Measurements from ENCODE around the gene ABHD17B. TPM values are rescaled to one million over a fixed set of nuclear protein-coding genes. Genes with fewer than 3 reads are reported as not detected.

The ABHD17B gene
- total RNA-seq, 5 donors from 2014 or later (not counting 1 experiment from before 2014, with no cell fraction given): 16.0 to 23.7 (median 19.7) TPM

DNA sequence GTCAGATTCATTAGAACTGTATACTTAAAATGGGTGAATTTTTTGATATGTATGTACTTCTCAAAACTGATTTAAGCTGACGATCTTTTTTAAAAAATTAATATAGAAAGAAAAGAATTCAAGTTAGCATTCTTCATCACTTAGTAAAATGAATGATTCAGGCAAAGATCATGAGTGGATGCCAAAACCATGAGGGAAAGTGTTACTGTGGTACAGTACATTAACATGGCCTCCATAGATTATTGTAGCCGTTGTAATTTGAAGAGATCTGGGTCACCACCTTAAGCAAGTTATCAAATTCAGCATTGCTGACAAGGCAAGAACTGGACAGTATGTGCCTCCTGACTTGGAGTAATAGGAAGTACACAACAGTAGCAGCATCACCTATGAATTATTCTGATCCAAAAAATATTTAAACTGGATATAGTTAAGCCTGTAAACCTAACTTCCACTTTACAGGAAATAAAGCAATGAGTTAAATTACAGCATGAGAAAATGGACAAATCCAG is 30.1 kb upstream of the ABHD17B start:
- no CpG with 5 or more reads among the region's 2 CpGs for WGBS (ENCODE audit: insufficient coverage)
- H3K36me3 Mint-ChIP-seq: peaks cover 6% of the 10 kb centered on the region
- H3K9me3 ChIP-seq: no peaks in the 10 kb centered on the region
- POLR2A ChIA-PET: no interaction called here
- H3K27me3 Mint-ChIP-seq: no peaks in the 10 kb centered on the region
- H3K36me3 ChIP-seq (ENCODE audit: control insufficient read depth in 2 of 2, extremely low read depth in 1 of 2, insufficient read depth in 1 of 2, low read length in 1 of 2): no peaks in the 10 kb centered on the region
- DNase-seq (no peak), ATAC-seq (replicated peaks in 1 of 4) (no peak)
- H3K27ac ChIP-seq (ENCODE audit: low read length): no peak overlapping the region
- no peaks in the 10 kb centered on the region for H3K9me3 Mint-ChIP-seq
- CTCF ChIA-PET: no interaction called here
- H3K4me3 Mint-ChIP-seq: no peak overlapping the region
- no peaks in the 10 kb centered on the region for H3K4me1 ChIP-seq (ENCODE audit: control insufficient read depth in 1 of 2, extremely low read depth in 1 of 2, insufficient read depth in 2 of 2, low read length in 2 of 2)
- H3K27me3 ChIP-seq (replicated peaks in 1 of 2; ENCODE audit: control insufficient read depth in 2 of 2, extremely low read depth in 1 of 2, insufficient read depth in 2 of 2, low read length in 1 of 2): no peaks in the 10 kb centered on the region
- H3K4me3 ChIP-seq (ENCODE audit: control insufficient read depth in 1 of 2, extremely low read depth in 1 of 2, low read length in 1 of 2): no peak overlapping the region
- peaks cover 25 to 40% (median 34%) of the 10 kb centered on the region in 3 donors for H3K4me1 Mint-ChIP-seq
- no peak overlapping the region for H3K27ac Mint-ChIP-seq

DNA sequence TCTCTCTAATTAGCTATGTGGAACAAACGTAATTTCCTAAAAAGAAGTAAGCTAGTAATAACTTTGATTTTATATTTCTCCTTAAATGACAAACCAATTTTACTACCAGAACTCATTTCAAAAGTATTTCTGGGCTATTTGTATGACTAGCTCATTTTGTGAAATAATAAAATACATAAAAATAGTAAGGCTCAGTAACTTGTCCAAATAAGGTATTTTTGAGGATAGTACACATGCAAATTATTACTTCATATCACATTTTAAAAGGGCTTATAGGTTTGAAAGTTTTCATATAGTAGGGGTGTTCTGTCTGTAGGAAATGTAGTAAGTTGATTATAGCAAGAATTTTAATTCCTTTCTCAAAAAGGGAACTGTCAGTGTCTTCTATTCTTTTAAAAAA is 26.9 kb upstream of the ABHD17B start:
- Mint-ChIP-seq H3K9me3 (no peaks in the 10 kb centered on the region), H3K27ac (no peak overlapping the region), H3K36me3 (peaks cover 3% of the 10 kb centered on the region), H3K4me3 (no peak overlapping the region), H3K27me3 (no peaks in the 10 kb centered on the region), H3K4me1 (peaks cover 32 to 49% (median 37%) of the 10 kb centered on the region in 3 donors)
- WGBS (ENCODE audit: insufficient coverage): no CpG with 5 or more reads among the region's 1 CpG
- no peak for ATAC-seq (replicated peaks in 1 of 4)
- H3K27me3 ChIP-seq (replicated peaks in 1 of 2; ENCODE audit: control insufficient read depth in 2 of 2, extremely low read depth in 1 of 2, insufficient read depth in 2 of 2, low read length in 1 of 2): no peaks in the 10 kb centered on the region
- H3K4me3 ChIP-seq (ENCODE audit: control insufficient read depth in 1 of 2, extremely low read depth in 1 of 2, low read length in 1 of 2): no peak overlapping the region
- H3K36me3 ChIP-seq (ENCODE audit: control insufficient read depth in 2 of 2, extremely low read depth in 1 of 2, insufficient read depth in 1 of 2, low read length in 1 of 2): no peaks in the 10 kb centered on the region
- CTCF ChIA-PET: no interaction called here
- no peaks in the 10 kb centered on the region for H3K9me3 ChIP-seq
- H3K27ac ChIP-seq (ENCODE audit: low read length): no peak overlapping the region
- POLR2A ChIA-PET: no interaction called here
- no peaks in the 10 kb centered on the region for H3K4me1 ChIP-seq (ENCODE audit: control insufficient read depth in 1 of 2, extremely low read depth in 1 of 2, insufficient read depth in 2 of 2, low read length in 2 of 2)
- no peak for DNase-seq

DNA sequence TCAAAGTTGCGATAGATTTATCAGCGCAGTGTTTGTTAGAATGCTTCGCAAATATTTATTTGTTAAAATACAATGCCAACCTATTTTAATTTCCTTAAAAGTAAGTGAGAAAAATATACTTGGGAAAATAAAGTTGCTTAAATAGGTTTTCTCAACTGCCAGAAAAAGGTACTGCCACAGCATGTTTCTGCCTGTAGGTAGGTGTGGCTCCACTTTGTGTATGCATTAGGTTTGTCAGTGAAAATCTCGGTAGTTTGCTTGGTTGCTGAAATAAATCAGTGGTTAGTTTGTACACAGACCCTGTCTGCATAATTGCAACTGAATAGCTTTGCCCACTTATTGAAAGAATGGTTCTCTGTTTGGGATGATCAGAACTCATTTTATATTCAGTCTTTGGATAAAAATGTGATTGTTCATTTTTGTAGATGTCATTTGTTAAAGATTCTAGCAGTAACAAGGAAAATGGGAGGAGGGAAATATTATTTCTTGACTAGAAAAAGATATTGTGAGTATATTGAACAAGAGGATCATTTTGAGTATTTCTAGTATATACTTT is 26.2 kb upstream of the ABHD17B start:
- no peak overlapping the region for H3K4me3 Mint-ChIP-seq
- H3K27ac Mint-ChIP-seq: no peak overlapping the region
- CTCF ChIA-PET: interaction anchor here in 1 of 2 donors (0.5 kb wide), 1 partner anchor 214 kb away, joined by 4 read pairs; no protein-coding TSS in a partner anchor

DNA sequence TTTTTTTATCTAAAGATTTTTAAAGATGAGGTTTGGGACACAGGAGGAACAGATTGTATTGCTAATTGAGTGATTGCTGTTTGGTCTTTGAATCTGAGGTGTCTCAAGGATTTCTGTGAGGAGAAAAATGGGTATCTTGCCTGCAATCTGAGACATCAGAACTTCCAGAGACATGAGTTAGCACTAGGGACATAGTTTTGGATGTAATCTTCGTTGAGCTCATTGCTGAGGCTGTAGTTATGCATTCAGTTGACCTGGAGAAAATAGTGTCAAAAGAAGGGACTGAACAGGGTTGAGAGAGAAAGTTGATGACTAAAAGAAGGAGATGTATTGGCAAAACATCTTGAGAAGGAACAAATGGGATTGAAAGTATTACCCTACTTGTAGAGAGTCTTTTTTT is 25.1 kb upstream of the ABHD17B start:
- Mint-ChIP-seq H3K4me3 (no peak overlapping the region), H3K9me3 (no peaks in the 10 kb centered on the region), H3K36me3 (peaks cover 18% of the 10 kb centered on the region), H3K27me3 (no peaks in the 10 kb centered on the region), H3K27ac (no peak overlapping the region), H3K4me1 (peaks cover 23 to 42% (median 33%) of the 10 kb centered on the region in 3 donors)
- 83% methylated on average over 1 of the region's 1 CpG for WGBS (ENCODE audit: insufficient coverage)
- no peak overlapping the region for H3K27ac ChIP-seq (ENCODE audit: low read length)
- no peak for DNase-seq
- H3K9me3 ChIP-seq: no peaks in the 10 kb centered on the region
- no peaks in the 10 kb centered on the region for H3K4me1 ChIP-seq (ENCODE audit: control insufficient read depth in 1 of 2, extremely low read depth in 1 of 2, insufficient read depth in 2 of 2, low read length in 2 of 2)
- H3K36me3 ChIP-seq (ENCODE audit: control insufficient read depth in 2 of 2, extremely low read depth in 1 of 2, insufficient read depth in 1 of 2, low read length in 1 of 2): no peaks in the 10 kb centered on the region
- H3K4me3 ChIP-seq (ENCODE audit: control insufficient read depth in 1 of 2, extremely low read depth in 1 of 2, low read length in 1 of 2): no peak overlapping the region
- POLR2A ChIA-PET: interaction anchor here in 1 of 2 donors (0.7 kb wide), 1 partner anchor 15 kb away, joined by 6 read pairs; no protein-coding TSS in a partner anchor
- H3K27me3 ChIP-seq (replicated peaks in 1 of 2; ENCODE audit: control insufficient read depth in 2 of 2, extremely low read depth in 1 of 2, insufficient read depth in 2 of 2, low read length in 1 of 2): no peaks in the 10 kb centered on the region
- CTCF ChIA-PET: interaction anchor here in 1 of 2 donors (0.6 kb wide), 1 partner anchor 10 kb away, joined by 3 read pairs; no protein-coding TSS in a partner anchor
- no peak for ATAC-seq (replicated peaks in 1 of 4)

More for the DNA sequence above, 26.2 kb upstream of the ABHD17B start:
- Mint-ChIP-seq H3K27me3 (no peaks in the 10 kb centered on the region), H3K36me3 (peaks cover 7% of the 10 kb centered on the region), H3K4me1 (peaks cover 32 to 51% (median 39%) of the 10 kb centered on the region in 3 donors), H3K9me3 (no peaks in the 10 kb centered on the region)
- DNase-seq: no peak
- Histone ChIP-seq H3K27me3 (replicated peaks in 1 of 2; ENCODE audit: control insufficient read depth in 2 of 2, extremely low read depth in 1 of 2, insufficient read depth in 2 of 2, low read length in 1 of 2) (no peaks in the 10 kb centered on the region), H3K36me3 (ENCODE audit: control insufficient read depth in 2 of 2, extremely low read depth in 1 of 2, insufficient read depth in 1 of 2, low read length in 1 of 2) (no peaks in the 10 kb centered on the region), H3K9me3 (no peaks in the 10 kb centered on the region), H3K4me3 (ENCODE audit: control insufficient read depth in 1 of 2, extremely low read depth in 1 of 2, low read length in 1 of 2) (no peak overlapping the region), H3K27ac (ENCODE audit: low read length) (no peak overlapping the region), H3K4me1 (ENCODE audit: control insufficient read depth in 1 of 2, extremely low read depth in 1 of 2, insufficient read depth in 2 of 2, low read length in 2 of 2) (no peaks in the 10 kb centered on the region)
- WGBS (ENCODE audit: insufficient coverage): no CpG with 5 or more reads among the region's 4 CpGs
- POLR2A ChIA-PET: interaction anchor here in 1 of 2 donors (0.6 kb wide), 1 partner anchor 880 kb away, joined by 5 read pairs; no protein-coding TSS in a partner anchor
- ATAC-seq (replicated peaks in 1 of 4): no peak

DNA sequence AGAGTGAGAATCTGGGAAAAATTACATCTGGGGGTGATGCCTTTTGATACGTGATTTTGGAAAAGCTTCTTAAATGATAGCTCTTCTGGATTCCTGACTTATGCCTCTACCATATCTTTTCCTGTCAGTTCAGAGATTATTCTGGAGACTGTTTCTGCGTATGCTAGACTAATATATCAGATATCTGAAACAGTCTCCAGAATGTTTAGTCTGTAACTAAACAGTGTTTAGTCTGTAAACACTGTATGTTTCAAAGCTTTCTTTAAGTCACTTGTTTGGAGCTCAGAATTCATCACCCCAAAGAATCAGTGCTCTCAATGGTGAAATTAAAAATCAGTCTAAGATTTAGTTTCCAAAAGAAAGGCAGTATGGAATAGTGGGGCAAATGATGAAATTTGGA is 20.2 kb upstream of the ABHD17B start:
- H3K27ac ChIP-seq (ENCODE audit: low read length): no peak overlapping the region
- DNase-seq (no peak), ATAC-seq (replicated peaks in 1 of 4) (no peak)
- no peaks in the 10 kb centered on the region for H3K27me3 ChIP-seq (replicated peaks in 1 of 2; ENCODE audit: control insufficient read depth in 2 of 2, extremely low read depth in 1 of 2, insufficient read depth in 2 of 2, low read length in 1 of 2)
- H3K9me3 Mint-ChIP-seq: no peaks in the 10 kb centered on the region
- ChIA-PET CTCF (no interaction called here), POLR2A (no interaction called here)
- H3K4me3 Mint-ChIP-seq: no peak overlapping the region
- peaks cover 36% of the 10 kb centered on the region for H3K36me3 Mint-ChIP-seq
- no peaks in the 10 kb centered on the region for H3K27me3 Mint-ChIP-seq
- no peak overlapping the region for H3K4me3 ChIP-seq (ENCODE audit: control insufficient read depth in 1 of 2, extremely low read depth in 1 of 2, low read length in 1 of 2)
- no peaks in the 10 kb centered on the region for H3K36me3 ChIP-seq (ENCODE audit: control insufficient read depth in 2 of 2, extremely low read depth in 1 of 2, insufficient read depth in 1 of 2, low read length in 1 of 2)
- WGBS (ENCODE audit: insufficient coverage): no CpG with 5 or more reads among the region's 2 CpGs
- peaks cover 17 to 23% (median 17%) of the 10 kb centered on the region in 3 donors for H3K4me1 Mint-ChIP-seq
- H3K27ac Mint-ChIP-seq: no peak overlapping the region
- no peaks in the 10 kb centered on the region for H3K4me1 ChIP-seq (ENCODE audit: control insufficient read depth in 1 of 2, extremely low read depth in 1 of 2, insufficient read depth in 2 of 2, low read length in 2 of 2)
- no peaks in the 10 kb centered on the region for H3K9me3 ChIP-seq

DNA sequence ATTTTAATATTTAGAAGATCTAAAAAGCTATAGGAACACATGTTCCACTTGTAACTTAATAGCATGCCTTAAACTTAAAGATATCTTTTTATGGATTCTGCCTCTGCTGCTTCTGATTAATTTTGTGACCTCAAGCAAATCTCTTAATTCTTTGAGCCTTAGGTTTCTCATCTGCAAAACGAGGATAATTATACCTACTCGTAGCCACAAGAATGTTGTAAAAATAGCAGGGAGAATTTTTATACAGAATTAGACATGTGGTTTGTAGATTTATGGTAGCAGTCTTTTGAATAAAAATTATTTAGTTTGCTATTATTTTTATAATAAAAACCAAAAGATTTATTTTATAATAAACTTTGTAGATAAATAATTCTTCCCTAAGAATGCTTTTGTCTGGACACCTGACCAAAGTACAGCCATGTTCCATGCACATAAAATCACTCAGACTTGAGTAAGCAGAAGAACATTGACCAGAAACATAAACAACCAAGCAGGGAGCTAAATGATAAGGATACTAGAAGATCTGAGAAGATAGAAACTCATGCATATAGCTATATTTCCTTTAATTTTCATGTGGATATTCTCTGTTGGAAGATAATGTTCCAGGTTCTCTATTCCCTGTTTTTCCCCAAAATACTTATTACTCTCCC is 18.9 kb upstream of the ABHD17B start:
- Mint-ChIP-seq H3K4me1 (peaks cover 7 to 11% (median 8%) of the 10 kb centered on the region in 3 donors), H3K4me3 (no peak overlapping the region), H3K27ac (no peak overlapping the region), H3K36me3 (peaks cover 36% of the 10 kb centered on the region), H3K27me3 (no peaks in the 10 kb centered on the region), H3K9me3 (no peaks in the 10 kb centered on the region)
- ChIA-PET CTCF (no interaction called here), POLR2A (interaction anchor here in 1 of 2 donors (0.6 kb wide), 1 partner anchor 14 kb away, joined by 3 read pairs; no protein-coding TSS in a partner anchor)
- H3K9me3 ChIP-seq: no peaks in the 10 kb centered on the region
- WGBS (ENCODE audit: insufficient coverage): 100% methylated on average over 1 of the region's 2 CpGs
- no peaks in the 10 kb centered on the region for H3K36me3 ChIP-seq (ENCODE audit: control insufficient read depth in 2 of 2, extremely low read depth in 1 of 2, insufficient read depth in 1 of 2, low read length in 1 of 2)
- no peaks in the 10 kb centered on the region for H3K27me3 ChIP-seq (replicated peaks in 1 of 2; ENCODE audit: control insufficient read depth in 2 of 2, extremely low read depth in 1 of 2, insufficient read depth in 2 of 2, low read length in 1 of 2)
- H3K4me3 ChIP-seq (ENCODE audit: control insufficient read depth in 1 of 2, extremely low read depth in 1 of 2, low read length in 1 of 2): no peak overlapping the region
- H3K4me1 ChIP-seq (ENCODE audit: control insufficient read depth in 1 of 2, extremely low read depth in 1 of 2, insufficient read depth in 2 of 2, low read length in 2 of 2): no peaks in the 10 kb centered on the region
- DNase-seq (no peak), ATAC-seq (replicated peaks in 1 of 4) (no peak)
- H3K27ac ChIP-seq (ENCODE audit: low read length): no peak overlapping the region

All from T-cell (primary cell).